K562 (cell line): Measurements from ENCODE around the gene CORIN.

ENCODE experiments used
- ELF4 ChIP-seq: fragments of 450-650 bp; formaldehyde crosslinking; IDR thresholded peaks from 2 replicates; pipeline ENCODE4 v1.4.0; 2022; ENCODE audit warnings: missing genetic modification characterization
- ESRRA ChIP-seq: fragments of 450-650 bp; IDR thresholded peaks from 2 replicates; pipeline ENCODE4 v1.6.1; 2014; ENCODE audit warnings: low read depth, mild to moderate bottlenecking, moderate library complexity, borderline replicate concordance
- POLR2A ChIP-seq: fragments of 450-650 bp; conservative IDR thresholded peaks from 2 replicates; pipeline ENCODE4 v1.6.1; 2016
- TEAD2 ChIP-seq: fragments of 450-650 bp; IDR thresholded peaks from 2 replicates; pipeline ENCODE4 v1.6.1; 2016; ENCODE audit warnings: missing genetic modification characterization, control low read depth, missing compliant biosample characterization
- TOE1 ChIP-seq, 2 experiments: fragments of 450-650 bp in 1 of 2; sonication (generic) in 1 of 2; formaldehyde crosslinking in 1 of 2; IDR thresholded peaks; 2 replicates each; pipeline versions ENCODE4 v1.7.1 to v1.8.0; 2016 to 2022; ENCODE audit warnings: borderline replicate concordance in 2 of 2, mild to moderate bottlenecking in 2 of 2, antibody characterized with exemption in 1 of 2, inconsistent platforms in 1 of 2, low read depth in 1 of 2, missing genetic modification reagents in 1 of 2, moderate library complexity in 1 of 2
- ZBTB7A ChIP-seq: IDR thresholded peaks from 2 replicates; pipeline ENCODE4 v1.6.1; 2011; ENCODE audit warnings: low read depth, mild to moderate bottlenecking, low read length, moderate library complexity, borderline replicate concordance; ENCODE audit not compliant: control insufficient read depth
- ZFP36 ChIP-seq: fragments of 150-350 bp; IDR thresholded peaks from 2 replicates; pipeline ENCODE4 v1.6.1; 2018; ENCODE audit warnings: low read length, low read depth; ENCODE audit not compliant: partially characterized antibody
- ZNF174 ChIP-seq: fragments of 250-450 bp; sonication (Bioruptor Pico); IDR thresholded peaks from 2 replicates; pipeline ENCODE4 v1.4.0; 2020; ENCODE audit warnings: mild to moderate bottlenecking
- TF ChIP-seq, protein P1 (sequence below): fragments of 250-450 bp; sonication (Bioruptor Pico); IDR thresholded peaks from 2 replicates; pipeline ENCODE4 v1.5.0; 2020; ENCODE audit warnings: mild to moderate bottlenecking
- TF ChIP-seq, protein P2 (sequence below): fragments of 250-450 bp; sonication (Bioruptor Pico); IDR thresholded peaks from 2 replicates; pipeline ENCODE4 v1.8.0; 2021; ENCODE audit warnings: borderline replicate concordance, mild to moderate bottlenecking, moderate library complexity; ENCODE audit not compliant: poor library complexity, severe bottlenecking
- TF ChIP-seq, protein P3 (sequence below), 3 experiments: IDR thresholded peaks in 2 of 3; conservative IDR thresholded peaks in 1 of 3; 2 replicates each; pipeline ENCODE4 v1.5.1; 2011 to 2012; ENCODE audit warnings: low read length in 3 of 3, mild to moderate bottlenecking in 3 of 3, control low read depth in 2 of 3, improper control_type of control experiment in 1 of 3, inconsistent platforms in 1 of 3, low read depth in 1 of 3, mixed read lengths in 1 of 3, moderate library complexity in 1 of 3; ENCODE audit not compliant: insufficient read depth in 2 of 3
- TF ChIP-seq, protein P4 (sequence below): sonication (generic); formaldehyde crosslinking; IDR thresholded peaks from 2 replicates; pipeline ENCODE4 v1.8.1; 2023; ENCODE audit warnings: mild to moderate bottlenecking, missing genetic modification reagents, moderate library complexity
- TF ChIP-seq, protein P5 (sequence below): fragments of 450-650 bp; IDR thresholded peaks from 2 replicates; pipeline ENCODE4 v1.6.1; 2016

DNA sequence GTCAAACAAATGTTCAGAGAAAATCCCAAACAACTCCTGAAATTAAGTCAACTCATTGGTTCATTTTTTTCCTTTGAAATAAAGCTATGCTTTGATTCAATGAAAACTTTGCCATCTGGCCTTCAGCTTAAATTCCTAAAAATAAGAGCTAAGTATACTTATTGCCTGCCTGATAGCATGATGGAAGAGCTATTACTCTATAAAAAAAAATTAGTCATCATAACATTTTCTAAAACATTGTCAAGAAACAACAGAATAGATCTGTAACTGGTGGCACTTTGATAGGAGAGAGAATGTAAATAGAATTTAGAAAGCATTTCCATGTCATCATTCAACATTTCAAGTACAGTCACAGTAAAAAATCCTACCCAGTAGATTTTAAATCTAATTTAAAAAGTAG, 136.6 kb downstream of the CORIN start:
- TF ChIP-seq, protein P1, sequence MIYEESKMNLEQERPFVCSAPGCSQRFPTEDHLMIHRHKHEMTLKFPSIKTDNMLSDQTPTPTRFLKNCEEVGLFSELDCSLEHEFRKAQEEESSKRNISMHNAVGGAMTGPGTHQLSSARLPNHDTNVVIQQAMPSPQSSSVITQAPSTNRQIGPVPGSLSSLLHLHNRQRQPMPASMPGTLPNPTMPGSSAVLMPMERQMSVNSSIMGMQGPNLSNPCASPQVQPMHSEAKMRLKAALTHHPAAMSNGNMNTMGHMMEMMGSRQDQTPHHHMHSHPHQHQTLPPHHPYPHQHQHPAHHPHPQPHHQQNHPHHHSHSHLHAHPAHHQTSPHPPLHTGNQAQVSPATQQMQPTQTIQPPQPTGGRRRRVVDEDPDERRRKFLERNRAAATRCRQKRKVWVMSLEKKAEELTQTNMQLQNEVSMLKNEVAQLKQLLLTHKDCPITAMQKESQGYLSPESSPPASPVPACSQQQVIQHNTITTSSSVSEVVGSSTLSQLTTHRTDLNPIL (CRISPR knock-in tag), result no peak
- TF ChIP-seq, protein P2, sequence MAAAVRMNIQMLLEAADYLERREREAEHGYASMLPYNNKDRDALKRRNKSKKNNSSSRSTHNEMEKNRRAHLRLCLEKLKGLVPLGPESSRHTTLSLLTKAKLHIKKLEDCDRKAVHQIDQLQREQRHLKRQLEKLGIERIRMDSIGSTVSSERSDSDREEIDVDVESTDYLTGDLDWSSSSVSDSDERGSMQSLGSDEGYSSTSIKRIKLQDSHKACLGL (CRISPR knock-in tag), result no peak
- TF ChIP-seq, protein P3, sequence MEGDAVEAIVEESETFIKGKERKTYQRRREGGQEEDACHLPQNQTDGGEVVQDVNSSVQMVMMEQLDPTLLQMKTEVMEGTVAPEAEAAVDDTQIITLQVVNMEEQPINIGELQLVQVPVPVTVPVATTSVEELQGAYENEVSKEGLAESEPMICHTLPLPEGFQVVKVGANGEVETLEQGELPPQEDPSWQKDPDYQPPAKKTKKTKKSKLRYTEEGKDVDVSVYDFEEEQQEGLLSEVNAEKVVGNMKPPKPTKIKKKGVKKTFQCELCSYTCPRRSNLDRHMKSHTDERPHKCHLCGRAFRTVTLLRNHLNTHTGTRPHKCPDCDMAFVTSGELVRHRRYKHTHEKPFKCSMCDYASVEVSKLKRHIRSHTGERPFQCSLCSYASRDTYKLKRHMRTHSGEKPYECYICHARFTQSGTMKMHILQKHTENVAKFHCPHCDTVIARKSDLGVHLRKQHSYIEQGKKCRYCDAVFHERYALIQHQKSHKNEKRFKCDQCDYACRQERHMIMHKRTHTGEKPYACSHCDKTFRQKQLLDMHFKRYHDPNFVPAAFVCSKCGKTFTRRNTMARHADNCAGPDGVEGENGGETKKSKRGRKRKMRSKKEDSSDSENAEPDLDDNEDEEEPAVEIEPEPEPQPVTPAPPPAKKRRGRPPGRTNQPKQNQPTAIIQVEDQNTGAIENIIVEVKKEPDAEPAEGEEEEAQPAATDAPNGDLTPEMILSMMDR (IDR thresholded peaks at IDR 0.05 in 2 of 3, conservative IDR thresholded peaks at IDR 0.05 in 1 of 3; ENCODE audit: insufficient read depth in 2 of 3, low read depth in 1 of 3, low read length in 3 of 3), result no peak
- TF ChIP-seq TEAD2 (no peak), ELF4 (CRISPR knock-in tag) (no peak), ZFP36 (no peak), ZBTB7A (no peak), POLR2A (no peak), ZNF174 (CRISPR knock-in tag) (no peak), TOE1 (IDR thresholded peaks at IDR 0.05; ENCODE audit: borderline replicate concordance) (no peak), TOE1 (CRISPR knock-in tag; IDR thresholded peaks at IDR 0.05; ENCODE audit: borderline replicate concordance, low read depth) (no peak), ESRRA (no peak)
- TF ChIP-seq, protein P4, sequence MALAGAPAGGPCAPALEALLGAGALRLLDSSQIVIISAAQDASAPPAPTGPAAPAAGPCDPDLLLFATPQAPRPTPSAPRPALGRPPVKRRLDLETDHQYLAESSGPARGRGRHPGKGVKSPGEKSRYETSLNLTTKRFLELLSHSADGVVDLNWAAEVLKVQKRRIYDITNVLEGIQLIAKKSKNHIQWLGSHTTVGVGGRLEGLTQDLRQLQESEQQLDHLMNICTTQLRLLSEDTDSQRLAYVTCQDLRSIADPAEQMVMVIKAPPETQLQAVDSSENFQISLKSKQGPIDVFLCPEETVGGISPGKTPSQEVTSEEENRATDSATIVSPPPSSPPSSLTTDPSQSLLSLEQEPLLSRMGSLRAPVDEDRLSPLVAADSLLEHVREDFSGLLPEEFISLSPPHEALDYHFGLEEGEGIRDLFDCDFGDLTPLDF (CRISPR knock-in tag), result no peak
- TF ChIP-seq, protein P5, sequence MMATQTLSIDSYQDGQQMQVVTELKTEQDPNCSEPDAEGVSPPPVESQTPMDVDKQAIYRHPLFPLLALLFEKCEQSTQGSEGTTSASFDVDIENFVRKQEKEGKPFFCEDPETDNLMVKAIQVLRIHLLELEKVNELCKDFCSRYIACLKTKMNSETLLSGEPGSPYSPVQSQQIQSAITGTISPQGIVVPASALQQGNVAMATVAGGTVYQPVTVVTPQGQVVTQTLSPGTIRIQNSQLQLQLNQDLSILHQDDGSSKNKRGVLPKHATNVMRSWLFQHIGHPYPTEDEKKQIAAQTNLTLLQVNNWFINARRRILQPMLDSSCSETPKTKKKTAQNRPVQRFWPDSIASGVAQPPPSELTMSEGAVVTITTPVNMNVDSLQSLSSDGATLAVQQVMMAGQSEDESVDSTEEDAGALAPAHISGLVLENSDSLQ, result no peak
